Measurements from ENCODE around the gene EIF3F. TPM values are rescaled to one million over a fixed set of nuclear protein-coding genes. Genes with fewer than 3 reads are reported as not detected.

EIF3F gene
- total and polyA plus RNA-seq, 2 of the 8 experiments (the other 6 are each of a cell fraction or from before 2014, with no cell fraction given) = 222 to 388 TPM

DNA sequence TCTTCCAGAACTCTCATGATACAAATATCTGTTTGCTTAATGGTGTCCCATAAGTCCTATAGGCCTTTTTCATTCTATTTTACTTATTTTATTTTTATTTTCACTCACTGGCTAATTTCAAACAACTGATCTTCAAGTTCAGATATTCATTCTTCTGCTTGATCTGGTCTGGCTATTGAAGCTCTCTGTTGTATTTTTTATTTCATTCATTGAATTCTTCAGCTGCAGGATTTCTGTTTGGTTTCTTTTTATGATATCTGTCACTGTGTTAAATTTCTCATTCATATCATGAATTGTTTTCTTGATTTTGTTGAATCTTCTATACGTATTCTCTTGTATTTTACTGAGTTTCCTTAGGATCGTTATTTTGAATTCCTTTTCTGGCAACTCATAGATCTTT, 43.0 kb upstream of the EIF3F start (continued):
- TF ChIP-seq NANOG (IDR thresholded peaks at IDR 0.05; ENCODE audit: insufficient read depth, low read depth, low read length, poor library complexity, severe bottlenecking) (no peak), JUND (IDR thresholded peaks at IDR 0.05; ENCODE audit: low read length) (no peak)

Measured in H1 (cell line).